SHP77 (cell line): ENCODE measurements around the gene MEGF6.

Experiments
- DNase-seq, 2 experiments: peaks; one replicate each; lab custom pipeline; 2025; lab: John Stamatoyannopoulos, UW

The MEGF6 gene

GRCh38 chr1:3485016-3485415 lies 126.3 kb downstream of the MEGF6 start:
- no peak for DNase-seq

GRCh38 chr1:3483801-3484444 lies 127.4 kb downstream of the MEGF6 start:
- DNase-seq = no peak

- no peak for DNase-seq
These were observed 127.9 kb downstream of the MEGF6 start for GRCh38 chr1:3483380-3483779.

DNA sequence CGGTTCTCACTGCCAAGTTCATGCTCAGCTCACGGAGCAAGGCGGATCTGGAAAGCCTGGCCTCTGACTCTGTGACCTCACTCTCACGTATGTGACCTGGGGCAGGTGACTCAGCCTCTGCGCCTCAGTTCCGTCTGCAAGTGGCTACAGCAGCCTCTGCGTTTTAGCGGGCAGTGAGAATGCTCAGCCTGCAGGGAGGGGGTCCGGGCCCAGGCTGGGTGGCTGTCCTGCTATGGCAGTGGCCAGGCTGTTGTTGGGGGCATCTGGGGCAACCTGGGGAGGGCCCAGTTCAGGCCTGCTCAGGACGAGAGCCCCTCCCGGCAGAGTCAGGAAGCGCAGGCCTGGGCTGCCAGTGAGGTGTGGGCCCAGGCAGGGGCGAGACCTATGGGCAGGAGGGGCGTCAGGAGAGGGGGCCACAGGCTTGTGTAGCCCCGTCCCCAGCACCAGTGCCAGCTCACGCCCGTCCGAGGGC lies 128.9 kb downstream of the MEGF6 start:
- DNase-seq = no peak

DNA sequence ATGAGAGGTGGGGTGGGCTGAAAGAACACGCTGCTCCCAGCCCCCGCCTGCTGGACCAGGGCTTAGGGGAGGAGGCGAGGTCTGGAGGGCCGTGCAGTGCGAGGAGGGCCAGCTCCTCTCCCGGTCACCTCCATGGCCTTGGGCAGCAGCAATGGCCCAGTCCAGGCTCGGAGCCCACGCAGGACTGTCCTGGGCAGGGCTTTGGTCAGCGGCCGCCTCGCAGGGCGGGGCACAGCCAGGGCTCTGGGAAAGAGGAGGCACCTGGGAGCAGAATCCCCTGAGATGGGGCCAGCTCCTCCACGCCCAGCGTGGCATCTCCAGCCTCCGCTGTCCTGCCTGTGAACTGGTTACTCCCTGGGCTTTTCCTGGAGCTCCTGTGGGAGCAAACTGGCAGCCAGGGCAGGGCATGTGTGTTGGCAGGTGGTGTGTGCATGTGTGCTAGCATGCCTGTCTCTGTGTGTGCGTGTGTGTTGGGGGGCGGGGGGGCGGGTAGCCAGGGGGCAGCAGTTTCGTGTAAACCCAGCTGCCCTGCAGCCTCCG lies 129.4 kb downstream of the MEGF6 start:
- DNase-seq = no peak

GRCh38 chr1:3481046-3481445 lies 130.3 kb downstream of the MEGF6 start:
- no peak for DNase-seq

GRCh38 chr1:3480369-3480719 lies 131.0 kb downstream of the MEGF6 start:
- DNase-seq = no peak

DNA sequence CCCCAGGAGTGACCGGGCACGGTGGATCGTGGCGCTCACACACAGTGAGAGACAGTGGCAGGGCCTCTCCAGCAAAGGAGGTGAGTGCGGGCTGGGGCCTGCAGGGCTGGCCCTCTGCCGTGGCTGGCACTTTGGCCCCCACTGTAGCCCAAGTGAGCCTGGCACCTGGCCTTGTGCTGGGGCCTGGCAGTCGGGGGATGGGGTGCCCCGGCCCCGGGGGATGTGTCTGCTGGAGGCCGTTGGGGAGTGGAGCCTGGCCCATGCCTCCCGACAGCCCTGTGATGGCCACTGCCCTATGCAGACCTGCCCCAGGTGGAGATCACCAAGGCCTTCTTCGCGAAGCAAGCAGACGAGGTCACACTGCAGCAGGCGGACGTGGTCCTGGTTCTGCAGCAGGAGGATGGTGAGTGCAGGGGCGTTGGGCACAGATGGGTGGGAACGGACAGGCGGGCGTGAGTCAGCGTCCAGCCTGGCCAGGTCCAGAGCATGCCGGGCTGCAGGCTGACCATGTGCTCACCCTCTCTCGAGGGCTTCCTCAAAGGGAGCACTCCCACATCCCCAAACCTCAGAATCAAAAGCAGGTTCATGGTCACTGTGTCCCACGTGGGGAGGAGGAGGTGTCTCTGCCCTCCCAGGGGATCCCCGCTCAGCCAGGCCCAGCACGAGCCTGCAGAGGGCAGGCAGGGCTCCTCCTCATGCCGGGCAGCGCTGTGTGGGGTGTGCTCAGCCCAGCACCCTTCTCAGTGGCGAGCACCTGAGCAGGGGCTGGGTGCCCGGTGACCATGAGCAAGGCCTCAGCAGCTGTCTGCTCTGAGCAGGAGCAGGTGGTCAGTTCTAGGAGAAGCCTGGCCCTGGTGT lies 131.6 kb downstream of the MEGF6 start:
- DNase-seq = no peak

DNA sequence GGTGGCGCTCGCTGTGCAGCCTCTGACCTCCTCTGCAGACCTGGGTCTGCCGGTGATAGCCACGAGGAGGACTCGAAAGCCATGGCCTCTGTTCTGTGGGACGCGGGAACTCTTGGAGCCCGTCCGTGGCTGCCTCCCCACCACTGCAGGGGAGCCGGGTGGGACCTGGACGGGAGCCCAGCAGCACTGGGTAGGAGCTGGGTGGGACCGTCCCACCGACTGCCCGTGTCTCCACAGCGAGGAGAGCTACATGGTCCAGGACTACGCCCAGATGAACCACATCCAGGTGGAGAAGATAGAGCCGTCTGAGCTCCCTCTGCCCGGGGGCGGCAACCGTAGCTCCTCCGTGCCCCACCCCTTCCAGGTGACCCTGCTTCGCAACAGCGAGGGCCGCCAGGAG lies 133.1 kb downstream of the MEGF6 start:
- DNase-seq = no peak

DNA sequence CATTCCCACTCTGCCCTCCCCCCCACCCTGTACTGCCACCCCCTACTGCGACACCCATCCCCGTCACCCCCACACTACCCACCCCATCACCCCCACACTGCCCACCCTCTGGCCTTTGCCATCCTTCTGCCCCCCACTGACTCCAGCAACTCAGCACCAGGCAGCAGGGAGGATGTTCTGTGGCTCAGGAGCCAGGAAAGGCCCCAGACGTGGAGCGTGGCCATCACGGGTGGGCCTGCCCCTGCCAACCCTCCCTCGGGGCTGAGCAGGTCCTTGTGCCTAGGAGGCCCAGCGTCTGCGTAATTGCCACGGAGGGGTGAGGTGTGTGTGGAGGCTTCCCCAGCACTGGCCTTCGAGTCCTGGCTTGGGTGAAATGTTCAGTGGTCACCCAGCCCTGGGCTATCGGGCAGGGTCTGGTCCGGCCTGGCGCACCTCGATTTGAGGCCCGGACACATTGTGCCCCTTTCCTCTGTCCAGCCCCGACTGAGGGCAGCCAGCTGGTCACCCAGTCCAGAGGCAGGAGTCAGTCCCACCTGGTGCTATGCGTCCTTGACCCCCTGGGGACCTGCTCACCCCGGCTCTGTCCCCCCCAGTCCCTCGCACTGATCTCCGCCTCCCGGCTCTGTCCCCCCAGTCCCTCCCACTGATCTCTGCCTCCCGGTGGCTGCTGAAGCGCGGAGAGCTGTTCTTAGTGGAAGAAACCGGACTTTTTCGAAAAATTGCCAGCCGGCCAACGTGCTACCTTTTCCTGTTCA lies 133.9 kb downstream of the MEGF6 start:
- DNase-seq = no peak

DNA sequence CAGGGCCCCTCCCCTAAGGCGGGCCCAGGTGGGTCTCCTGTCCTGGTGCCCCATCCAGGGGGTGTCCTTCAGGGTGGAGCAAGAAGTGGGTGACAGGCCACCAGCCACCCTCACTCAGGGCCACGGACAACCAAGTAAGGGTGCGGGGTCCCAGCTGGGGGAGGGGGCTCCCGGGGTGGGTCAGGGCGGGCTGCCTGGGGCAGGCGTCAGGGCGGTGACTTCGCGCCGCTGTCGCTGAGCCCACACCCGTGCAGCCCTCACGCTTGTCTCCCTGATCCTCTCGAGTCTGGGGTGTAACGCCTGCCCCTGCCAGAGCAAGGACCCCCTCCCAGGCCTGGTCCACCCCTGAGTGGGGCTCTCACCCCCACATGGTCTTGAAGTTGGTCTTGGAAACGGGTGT lies 134.6 kb downstream of the MEGF6 start:
- DNase-seq = no peak

DNA sequence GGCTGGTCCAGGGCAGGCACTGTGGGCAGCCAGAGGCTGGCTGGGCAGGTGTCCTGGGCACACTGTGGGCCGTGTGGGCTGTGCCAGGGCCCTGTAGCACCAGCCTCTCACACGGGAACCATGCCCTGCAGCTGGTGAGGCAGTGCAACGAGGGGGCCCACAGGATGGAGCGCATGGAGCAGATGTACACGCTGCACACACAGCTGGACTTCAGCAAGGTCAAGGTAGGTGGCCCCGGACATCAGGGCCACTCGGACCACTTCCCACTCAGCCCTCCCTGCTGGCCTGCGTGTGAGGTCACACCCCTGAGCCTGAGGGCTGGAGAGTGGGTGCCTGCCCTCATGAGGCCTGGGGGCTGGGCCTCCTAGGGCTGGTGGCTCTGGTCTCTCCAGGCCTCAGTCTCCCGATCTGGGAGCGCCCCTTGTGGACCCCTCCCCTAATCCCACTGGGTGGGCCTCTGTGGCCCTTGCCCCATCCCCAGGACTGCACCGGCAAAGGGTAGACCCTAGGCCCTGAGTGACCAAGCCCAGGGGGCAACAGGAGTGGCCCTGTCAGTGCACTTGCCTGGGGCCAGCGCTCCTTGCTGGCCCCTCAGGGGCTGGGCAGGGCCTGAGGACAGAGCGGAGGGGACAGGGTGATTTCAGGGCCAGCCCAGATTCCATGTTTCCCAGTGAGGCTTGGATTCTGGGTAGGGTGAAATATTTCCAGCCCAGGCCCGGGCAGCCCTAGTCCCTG lies 135.3 kb downstream of the MEGF6 start:
- no peak for DNase-seq

GRCh38 chr1:3474421-3474820 lies 136.9 kb downstream of the MEGF6 start:
- DNase-seq = no peak

DNA sequence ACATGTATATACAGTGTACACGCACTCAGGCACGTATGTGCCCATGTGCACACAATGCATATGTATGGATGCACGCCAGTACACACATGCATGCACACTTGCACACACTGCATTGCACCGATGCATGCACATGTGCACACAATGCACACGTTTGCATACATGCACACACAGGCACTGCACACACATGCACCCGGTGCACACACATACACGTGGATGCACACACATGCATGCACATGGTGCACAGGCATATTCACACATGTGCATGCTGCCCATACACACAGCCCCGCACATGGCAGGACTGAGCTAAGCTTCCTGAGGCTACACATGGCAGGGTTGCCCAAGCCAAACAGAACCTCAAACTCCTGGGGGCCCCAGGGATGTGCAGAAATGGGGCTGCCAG lies 137.3 kb downstream of the MEGF6 start:
- no peak for DNase-seq

- no peak for DNase-seq
These were observed 137.9 kb downstream of the MEGF6 start for GRCh38 chr1:3473381-3473844.

GRCh38 chr1:3472906-3473305 lies 138.4 kb downstream of the MEGF6 start:
- no peak for DNase-seq

DNA sequence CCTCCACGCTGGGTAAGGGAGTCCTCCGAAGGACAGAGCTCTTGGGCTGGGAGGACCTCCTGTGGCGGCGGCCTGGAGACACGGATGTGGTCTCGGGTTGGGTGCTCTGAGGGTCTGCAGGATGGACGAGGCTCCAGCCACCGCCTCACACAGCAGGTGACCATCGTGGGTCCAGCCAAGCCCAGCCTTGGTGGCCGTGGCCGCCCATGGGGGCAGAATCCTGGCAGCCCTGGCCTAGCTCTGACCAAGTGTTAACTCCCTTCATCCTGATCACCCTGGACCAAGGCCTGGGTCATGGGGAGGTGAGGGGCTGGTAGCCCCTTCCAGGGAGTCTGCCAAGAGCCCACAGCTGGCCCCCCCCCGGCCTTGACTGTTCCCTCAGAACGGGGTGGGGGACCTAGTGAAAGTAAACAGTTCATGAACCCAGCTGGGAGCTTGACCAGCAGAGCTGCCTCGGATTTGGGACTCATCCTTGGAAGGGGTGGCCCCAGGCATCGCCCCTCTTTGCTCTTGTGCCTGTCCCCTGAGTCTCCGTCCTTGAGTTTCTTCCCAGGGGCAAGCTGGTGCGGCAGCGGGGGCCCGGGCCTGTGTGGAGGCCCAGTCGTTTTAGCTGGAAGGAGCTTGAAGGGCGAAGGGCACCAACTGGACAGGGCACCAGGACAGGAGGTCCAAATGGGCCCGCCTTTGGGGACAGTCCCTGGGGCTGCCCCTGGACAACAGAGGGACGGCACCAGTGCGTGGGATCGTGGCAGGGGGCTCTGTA lies 139.0 kb downstream of the MEGF6 start:
- DNase-seq = no peak

GRCh38 chr1:3471356-3472087 lies 139.8 kb downstream of the MEGF6 start:
- DNase-seq = no peak

- no peak for DNase-seq
These were observed 140.5 kb downstream of the MEGF6 start for GRCh38 chr1:3470650-3471355.
